ENCODE data around the gene SPOCK2.

The SPOCK2 gene

DNA sequence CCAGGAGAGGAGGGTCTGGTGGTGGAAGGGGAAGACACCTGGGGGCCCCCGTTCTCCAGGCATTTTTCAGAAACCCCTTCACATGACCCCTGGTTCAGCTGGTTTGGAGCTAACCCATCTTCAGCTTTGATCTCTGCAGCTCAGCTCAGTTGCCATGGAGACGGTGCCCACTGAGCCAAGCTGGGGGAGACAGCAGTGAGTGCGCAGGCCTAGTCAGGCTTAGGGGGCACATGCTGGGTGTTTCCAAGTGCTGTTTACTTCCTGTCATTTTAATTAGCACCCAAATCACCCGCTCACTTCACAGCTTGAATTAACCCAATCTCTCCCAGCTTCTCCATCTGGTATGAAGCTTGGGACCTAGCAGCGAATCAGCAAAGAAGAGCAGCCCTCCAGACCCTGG lies 9.0 kb downstream of the SPOCK2 start:
- no peak overlapping the region for H3K4me3 Mint-ChIP-seq
- H3K27ac Mint-ChIP-seq: no peak overlapping the region
- peaks cover 73% of the 10 kb centered on the region for H3K4me1 Mint-ChIP-seq
- H3K9me3 Mint-ChIP-seq: no peaks in the 10 kb centered on the region
- TF ChIP-seq CTCF (IDR thresholded peaks at IDR 0.05): no peak
- no peaks in the 10 kb centered on the region for H3K36me3 Mint-ChIP-seq (ENCODE audit: low read depth)
- H3K27me3 Mint-ChIP-seq (ENCODE audit: low read depth, poor library complexity): peaks cover 7% of the 10 kb centered on the region
- DNase-seq: peak; percentile 46

- H3K27ac Mint-ChIP-seq: no peak overlapping the region
- peaks cover 2% of the 10 kb centered on the region for H3K36me3 Mint-ChIP-seq (ENCODE audit: low read depth)
Measured at GRCh38 chr10:72077275-72077990, 10.9 kb downstream of the SPOCK2 start.

DNA sequence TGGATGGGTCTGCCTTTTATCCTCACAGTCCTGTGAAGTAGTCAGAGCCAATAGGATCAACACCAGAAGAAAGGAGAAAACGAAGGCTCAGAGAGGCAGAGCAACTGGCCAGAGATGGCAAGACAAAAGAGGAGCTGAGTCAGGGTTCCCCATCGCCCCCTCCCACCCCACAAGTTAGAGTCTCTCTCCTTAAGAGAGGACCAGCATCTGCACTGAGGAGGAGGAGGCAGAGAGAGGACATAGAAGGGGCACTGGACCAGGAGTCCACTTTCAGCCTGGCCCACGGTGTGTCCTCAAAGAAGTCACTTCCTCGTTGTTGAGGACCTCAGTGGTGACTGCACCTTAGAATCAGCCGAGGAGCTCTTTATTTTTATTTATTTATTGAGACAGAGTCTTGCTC lies 11.6 kb downstream of the SPOCK2 start:
- peaks cover 8% of the 10 kb centered on the region for H3K36me3 Mint-ChIP-seq (ENCODE audit: low read depth)
- TF ChIP-seq CTCF (IDR thresholded peaks at IDR 0.05): no peak
- H3K27ac Mint-ChIP-seq: peak overlapping the region; percentile 81
- no peak overlapping the region for H3K4me3 Mint-ChIP-seq
- peaks cover 73% of the 10 kb centered on the region for H3K4me1 Mint-ChIP-seq
- DNase-seq: no peak
- H3K9me3 Mint-ChIP-seq: no peaks in the 10 kb centered on the region
- H3K27me3 Mint-ChIP-seq (ENCODE audit: low read depth, poor library complexity): peaks cover 7% of the 10 kb centered on the region

More at GRCh38 chr10:72077275-72077990, 10.9 kb downstream of the SPOCK2 start:
- Mint-ChIP-seq H3K4me3 (no peak overlapping the region), H3K27me3 (ENCODE audit: low read depth, poor library complexity) (peaks cover 7% of the 10 kb centered on the region), H3K9me3 (no peaks in the 10 kb centered on the region), H3K4me1 (peaks cover 71% of the 10 kb centered on the region)
- no peak for DNase-seq
- no peak for TF ChIP-seq CTCF (IDR thresholded peaks at IDR 0.05)

- Mint-ChIP-seq H3K9me3 (no peaks in the 10 kb centered on the region), H3K4me3 (peak overlapping the region; percentile 37), H3K4me1 (peaks cover 74% of the 10 kb centered on the region), H3K27ac (no peak overlapping the region), H3K36me3 (ENCODE audit: low read depth) (peaks cover 14% of the 10 kb centered on the region), H3K27me3 (ENCODE audit: low read depth, poor library complexity) (peaks cover 9% of the 10 kb centered on the region)
- no peak for DNase-seq
- no peak for TF ChIP-seq CTCF (IDR thresholded peaks at IDR 0.05)
Measured at GRCh38 chr10:72075376-72076115, 12.8 kb downstream of the SPOCK2 start.

DNA sequence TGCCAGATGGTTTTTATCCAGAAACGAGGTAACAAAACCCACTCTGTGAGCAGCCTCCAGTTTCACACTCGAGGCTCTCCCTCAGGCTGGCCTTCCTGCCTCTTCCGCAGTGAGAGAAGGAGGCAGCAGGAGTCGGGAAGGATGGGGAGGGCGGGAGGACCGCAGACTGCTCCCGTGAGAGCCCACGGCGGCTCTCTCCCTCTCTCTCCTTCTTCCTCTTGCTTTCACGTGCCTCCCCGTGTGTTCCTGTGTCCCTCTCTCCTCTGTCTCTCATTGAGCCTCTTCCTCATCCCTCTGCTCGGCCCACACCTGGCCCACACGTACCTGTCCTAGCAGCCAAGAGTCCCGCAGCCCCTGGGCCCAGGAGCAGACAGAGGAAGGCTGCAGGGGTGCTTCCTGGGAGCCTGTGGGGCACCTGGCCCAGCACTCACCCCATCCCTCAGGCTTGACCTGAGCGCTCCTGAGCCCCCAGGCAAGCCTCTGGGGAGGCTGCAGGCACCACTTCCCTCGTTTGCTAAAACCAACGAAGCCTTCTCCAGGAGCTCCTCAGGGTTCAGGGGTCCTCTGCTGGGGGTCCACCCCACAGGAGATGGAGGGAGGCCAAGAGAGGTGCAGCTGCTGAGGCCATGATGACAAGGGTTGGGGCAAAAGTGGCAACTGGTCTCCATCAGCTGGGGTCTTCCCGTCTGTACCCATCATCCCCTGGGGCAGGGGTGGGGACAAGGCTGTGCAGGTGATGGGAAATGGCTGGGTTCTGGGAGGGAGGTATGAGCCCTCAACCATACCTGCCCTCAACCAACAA lies 13.6 kb downstream of the SPOCK2 start:
- peaks cover 75% of the 10 kb centered on the region for H3K4me1 Mint-ChIP-seq
- H3K9me3 Mint-ChIP-seq: no peaks in the 10 kb centered on the region
- no peak for TF ChIP-seq CTCF (IDR thresholded peaks at IDR 0.05)
- H3K36me3 Mint-ChIP-seq (ENCODE audit: low read depth): peaks cover 14% of the 10 kb centered on the region
- no peak overlapping the region for H3K4me3 Mint-ChIP-seq
- DNase-seq: no peak
- H3K27ac Mint-ChIP-seq: no peak overlapping the region
- H3K27me3 Mint-ChIP-seq (ENCODE audit: low read depth, poor library complexity): peaks cover 9% of the 10 kb centered on the region
